ENCODE results near the gene CSNK1A1L. TPM values are rescaled to one million over a fixed set of nuclear protein-coding genes. Genes with fewer than 3 reads are reported as not detected.
"Not testable (repeated sequence)": the region's sequence is repeated elsewhere in the genome, so short reads cannot be mapped to it uniquely, and the experiment has no call there.

CSNK1A1L gene
- total and polyA plus RNA-seq, 5 donors from 2014 or later: not detected

DNA sequence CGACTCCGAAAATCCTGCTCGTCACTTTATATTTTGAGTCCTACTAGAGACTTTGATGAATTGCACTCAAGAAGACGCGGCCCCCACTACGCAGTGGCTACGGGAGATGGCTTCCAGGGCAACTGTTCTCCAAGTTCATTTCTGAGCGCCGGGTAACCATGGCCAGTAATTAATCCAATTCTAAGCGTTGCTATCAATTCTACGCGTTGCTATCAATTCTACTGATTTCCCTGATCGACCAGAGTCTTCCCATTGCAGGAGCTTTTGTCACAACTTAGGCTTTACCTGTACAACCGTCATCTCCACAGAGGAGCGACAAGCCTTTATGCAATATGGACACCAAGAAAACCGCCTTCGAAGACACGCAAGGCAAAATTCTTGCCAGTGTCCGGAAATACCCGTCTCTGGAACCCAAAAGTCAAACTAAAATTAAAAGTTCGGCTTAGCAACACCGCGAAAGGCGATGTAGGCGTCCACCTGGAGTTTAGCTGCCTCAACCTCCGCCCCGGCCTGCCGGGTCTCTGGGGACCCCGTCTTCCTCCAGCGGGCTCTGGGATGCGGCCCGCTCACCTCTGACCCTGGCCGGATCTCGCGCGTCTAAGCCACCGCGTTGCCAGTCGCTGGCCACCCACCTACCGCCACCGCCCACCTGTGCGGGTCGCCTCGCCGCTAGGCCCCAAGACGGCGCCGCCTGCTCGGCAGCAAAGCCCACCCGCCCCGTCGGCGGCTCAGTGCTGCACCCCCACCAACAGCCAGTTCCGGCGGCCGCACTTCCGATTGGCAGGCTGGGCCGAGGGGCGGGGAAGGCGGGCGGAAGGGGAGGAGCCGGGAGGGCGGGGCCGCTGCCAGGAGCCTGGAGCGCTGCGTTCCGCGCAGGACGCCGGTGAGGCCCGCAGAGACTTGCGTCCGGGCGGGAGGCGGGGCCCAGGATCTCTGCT is 46.3 kb downstream of the CSNK1A1L start, which contains the start of gene SUPT20H:
TSS of gene SUPT20H (minus strand) at position 779 of the 938 bp plus-strand sequence. CDS start 8,198 bp downstream, outside the sequence.
- peak within 1 kb of the TSS; percentile 90 to 96 (median 94) for H3K4me3 Mint-ChIP-seq
- peak within 1 kb of the TSS; percentile 99 for H3K4me3 ChIP-seq (ENCODE audit: low read depth, low read length)
- peaks cover 3% of the 10 kb centered on the region for H3K36me3 Mint-ChIP-seq
- ATAC-seq (ENCODE audit: low read depth in 2 of 2): peak; percentile 97
- peaks cover 6 to 53% (median 12%) of the 10 kb centered on the region in 4 donors for H3K4me1 Mint-ChIP-seq
- H3K27me3 Mint-ChIP-seq: peaks cover 18% of the 10 kb centered on the region
- H3K27ac ChIP-seq (ENCODE audit: insufficient read depth, low read length, poor library complexity, severe bottlenecking): peak within 1 kb of the TSS; percentile 93
- H3K27me3 ChIP-seq (ENCODE audit: control insufficient read depth, insufficient read depth, low read length): no peaks in the 10 kb centered on the region
- H3K9me3 Mint-ChIP-seq: no peaks in the 10 kb centered on the region
- H3K27ac Mint-ChIP-seq: peak within 1 kb of the TSS; percentile 96 to 98 (median 97)
- H3K36me3 ChIP-seq (ENCODE audit: control insufficient read depth, insufficient read depth, low read length): no peaks in the 10 kb centered on the region
- no peaks in the 10 kb centered on the region for H3K9me3 ChIP-seq (ENCODE audit: control insufficient read depth in 2 of 2, low read length in 2 of 2)
- peaks cover 25% of the 10 kb centered on the region for H3K4me1 ChIP-seq (ENCODE audit: control insufficient read depth, insufficient read depth, low read length, poor library complexity, severe bottlenecking)
- DNase-seq: peak; percentile 90 to 95 (median 91)

DNA sequence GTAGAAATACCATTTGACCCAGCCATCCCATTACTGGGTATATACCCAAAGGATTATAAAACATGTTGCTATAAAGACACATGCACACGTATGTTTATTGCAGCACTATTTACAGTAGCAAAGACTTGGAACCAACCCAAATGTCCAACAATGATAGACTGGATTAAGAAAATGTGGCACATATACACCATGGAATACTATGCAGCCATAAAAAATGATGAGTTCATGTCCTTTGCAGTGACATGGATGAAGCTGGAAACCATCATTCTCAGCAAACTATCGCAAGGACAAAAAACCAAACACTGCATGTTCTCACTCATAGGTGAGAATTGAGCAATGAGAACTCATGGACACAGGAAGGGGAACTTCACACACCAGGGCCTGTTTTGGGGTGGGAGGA is 49.2 kb downstream of the CSNK1A1L start:
- not testable (repeated sequence) for H3K27ac ChIP-seq (ENCODE audit: insufficient read depth, low read length, poor library complexity, severe bottlenecking); H3K27me3 Mint-ChIP-seq; DNase-seq; H3K9me3 ChIP-seq (ENCODE audit: control insufficient read depth in 2 of 2, low read length in 2 of 2); H3K36me3 ChIP-seq (ENCODE audit: control insufficient read depth, insufficient read depth, low read length); H3K27me3 ChIP-seq (ENCODE audit: control insufficient read depth, insufficient read depth, low read length); H3K4me3 ChIP-seq (ENCODE audit: low read depth, low read length); H3K9me3 Mint-ChIP-seq; ATAC-seq (ENCODE audit: low read depth in 2 of 2)
- Mint-ChIP-seq H3K27ac (peak overlapping the region in 1 of 3 donors; percentile 46), H3K4me1 (peaks cover 17 to 77% (median 34%) of the 10 kb centered on the region in 4 donors), H3K36me3 (peaks cover 21% of the 10 kb centered on the region), H3K4me3 (peak overlapping the region in 1 of 4 donors; percentile 73)
- H3K4me1 ChIP-seq (ENCODE audit: control insufficient read depth, insufficient read depth, low read length, poor library complexity, severe bottlenecking): peaks cover 25% of the 10 kb centered on the region

Other genes with a start within 250 kb of the CSNK1A1L start
- gene SMAD9, start 185.4 kb downstream of the CSNK1A1L start, total RNA-seq: 0.15 TPM
- gene SMAD9, start 185.4 kb downstream of the CSNK1A1L start, polyA plus RNA-seq: under 1 TPM in 2 of 4 donors, not detected in 2; 0.06 to 0.08 TPM
- gene ALG5, start 106.3 kb downstream of the CSNK1A1L start, total RNA-seq: 20.1 TPM
- 10 to 100 TPM; 72.8 to 97.7 (median 85.7) TPM for gene ALG5, start 106.3 kb downstream of the CSNK1A1L start, polyA plus RNA-seq
- 55.8 TPM for gene EXOSC8, start 104.9 kb downstream of the CSNK1A1L start, total RNA-seq
- 10 to 100 TPM; 59.2 to 74.2 (median 64.5) TPM for gene EXOSC8, start 104.9 kb downstream of the CSNK1A1L start, polyA plus RNA-seq
- gene SUPT20H, start 46.0 kb downstream of the CSNK1A1L start, total RNA-seq: 86.4 TPM
- gene SUPT20H, start 46.0 kb downstream of the CSNK1A1L start, polyA plus RNA-seq: 10 to 100 TPM; 48.2 to 54.4 (median 52.5) TPM

All from CD4-positive, CD25-positive, alpha-beta regulatory T cell (primary cell).